H9 (cell line): ENCODE results near the gene CAVIN3. TPM values are rescaled to one million over a fixed set of nuclear protein-coding genes. Genes with fewer than 3 reads are reported as not detected.

Source experiments
- DNase-seq: peaks from one replicate; pipeline ENCODE4 v3.0.0-alpha.2; 2017
- H2AFZ ChIP-seq: one replicate; pipeline ENCODE4 v1.6.1; 2013; ENCODE audit warnings: mild to moderate bottlenecking, low read length, control low read depth, moderate library complexity
- H2AK5ac ChIP-seq: 2 replicates; pipeline ENCODE4 v1.6.1; 2013; ENCODE audit warnings: low read length, control low read depth, mixed read lengths; ENCODE audit not compliant: insufficient read length
- H2BK120ac ChIP-seq: one replicate; pipeline ENCODE4 v1.6.1; 2013; ENCODE audit warnings: low read depth, mild to moderate bottlenecking, low read length, control low read depth, inconsistent platforms; ENCODE audit not compliant: poor library complexity, severe bottlenecking
- H2BK12ac ChIP-seq: 2 replicates; pipeline ENCODE4 v1.6.1; 2013; ENCODE audit warnings: low read length, control low read depth, mixed read lengths, low read depth; ENCODE audit not compliant: insufficient read length
- H2BK15ac ChIP-seq: 2 replicates; pipeline ENCODE4 v1.6.1; 2013; ENCODE audit warnings: low read depth, low read length, control low read depth
- H2BK20ac ChIP-seq: one replicate; pipeline ENCODE4 v1.6.1; 2013; ENCODE audit warnings: low read depth, mild to moderate bottlenecking, low read length, control low read depth, inconsistent platforms; ENCODE audit not compliant: poor library complexity, severe bottlenecking
- H2BK5ac ChIP-seq: 2 replicates; pipeline ENCODE4 v1.6.1; 2013; ENCODE audit warnings: low read length, control low read depth, mixed read lengths; ENCODE audit not compliant: insufficient read length
- H3K14ac ChIP-seq: 2 replicates; pipeline ENCODE4 v1.6.1; 2013; ENCODE audit warnings: low read length, control low read depth; ENCODE audit not compliant: insufficient read depth
- H3K18ac ChIP-seq: 2 replicates; pipeline ENCODE4 v1.6.1; 2013; ENCODE audit warnings: low read depth, mild to moderate bottlenecking, mixed read lengths, low read length, control low read depth; ENCODE audit not compliant: insufficient read length
- H3K23ac ChIP-seq: 2 replicates; pipeline ENCODE4 v1.6.1; 2013; ENCODE audit warnings: low read length, control low read depth, mixed read lengths, low read depth; ENCODE audit not compliant: insufficient read length
- H3K23me2 ChIP-seq: 2 replicates; pipeline ENCODE4 v1.6.1; 2013; ENCODE audit warnings: low read depth, mild to moderate bottlenecking, mixed read lengths, low read length, control low read depth; ENCODE audit not compliant: insufficient read length, poor library complexity, severe bottlenecking
- H3K27ac ChIP-seq: 2 replicates; pipeline ENCODE4 v1.5.1; 2013; ENCODE audit warnings: low read length, control low read depth, mixed read lengths, low read depth; ENCODE audit not compliant: insufficient read length
- H3K27me3 ChIP-seq: 2 replicates; pipeline ENCODE4 v1.6.1; 2013; ENCODE audit warnings: low read length, control low read depth, inconsistent platforms; ENCODE audit not compliant: insufficient read depth
- H3K4ac ChIP-seq: 2 replicates; pipeline ENCODE4 v1.6.1; 2013; ENCODE audit warnings: low read depth, mild to moderate bottlenecking, control low read depth, inconsistent platforms, low read length, moderate library complexity
- H3K4me1 ChIP-seq: 2 replicates; pipeline ENCODE4 v1.6.1; 2013; ENCODE audit warnings: low read length, control low read depth, inconsistent platforms; ENCODE audit not compliant: insufficient read depth
- H3K4me2 ChIP-seq: 2 replicates; pipeline ENCODE4 v1.6.1; 2013; ENCODE audit warnings: low read length, control low read depth, mixed read lengths; ENCODE audit not compliant: insufficient read length, insufficient read depth
- H3K56ac ChIP-seq: 2 replicates; pipeline ENCODE4 v1.6.1; 2013; ENCODE audit warnings: low read depth, mild to moderate bottlenecking, mixed read lengths, low read length, control low read depth; ENCODE audit not compliant: insufficient read length
- H3K79me1 ChIP-seq: 2 replicates; pipeline ENCODE4 v1.6.1; 2013; ENCODE audit warnings: low read depth, mild to moderate bottlenecking, moderate library complexity, low read length, control low read depth, inconsistent platforms; ENCODE audit not compliant: insufficient read depth, poor library complexity, severe bottlenecking
- H3K79me2 ChIP-seq: 2 replicates; pipeline ENCODE4 v1.6.1; 2013; ENCODE audit warnings: low read length, control low read depth, inconsistent platforms; ENCODE audit not compliant: insufficient read depth
- H3K9ac ChIP-seq: 2 replicates; pipeline ENCODE4 v1.6.1; 2013; ENCODE audit warnings: low read length, control low read depth, mixed read lengths; ENCODE audit not compliant: insufficient read length; ENCODE audit errors: extremely low read depth
- H3K9me3 ChIP-seq: one replicate; pipeline ENCODE4 v1.6.1; 2013; ENCODE audit warnings: low read depth, low read length, inconsistent platforms; ENCODE audit not compliant: control insufficient read depth
- H3T11ph ChIP-seq: one replicate; pipeline ENCODE4 v1.6.1; 2013; ENCODE audit warnings: mild to moderate bottlenecking, low read length, control low read depth, inconsistent platforms
- H4K20me1 ChIP-seq: one replicate; pipeline ENCODE4 v1.6.1; 2013; ENCODE audit not compliant: control insufficient read depth, insufficient read length, insufficient read depth
- H4K5ac ChIP-seq: 2 replicates; pipeline ENCODE4 v1.6.1; 2013; ENCODE audit warnings: low read depth, mild to moderate bottlenecking, mixed read lengths, low read length, control low read depth; ENCODE audit not compliant: insufficient read length
- H4K8ac ChIP-seq: replicated peaks from 2 replicates; pipeline ENCODE4 v1.6.1; 2013; ENCODE audit warnings: low read length, control low read depth, mixed read lengths, low read depth; ENCODE audit not compliant: insufficient read length
- H4K91ac ChIP-seq: 2 replicates; pipeline ENCODE4 v1.6.1; 2013; ENCODE audit warnings: low read depth, mild to moderate bottlenecking, moderate library complexity, mixed read lengths, low read length, control low read depth; ENCODE audit not compliant: insufficient read length
- H3K27ac Mint-ChIP-seq, 3 experiments: 2 replicates in 2 of 3; 3 replicates in 1 of 3; pipeline ENCODE4 v1.8.0; 2020 to 2021; ENCODE audit warnings: mixed read lengths in 3 of 3, mild to moderate bottlenecking in 1 of 3, moderate library complexity in 1 of 3
- H3K27me3 Mint-ChIP-seq: 2 replicates; pipeline ENCODE4 v1.8.0; 2021; ENCODE audit warnings: low read depth, mild to moderate bottlenecking, moderate library complexity, mixed read lengths
- H3K36me3 Mint-ChIP-seq, 3 experiments: 2 replicates in 2 of 3; 3 replicates in 1 of 3; pipeline ENCODE4 v1.8.0; 2020 to 2021; ENCODE audit warnings: low read depth in 3 of 3, mixed read lengths in 3 of 3; ENCODE audit not compliant: insufficient read depth in 1 of 3
- H3K4me1 Mint-ChIP-seq, 2 experiments: 2 replicates each; pipeline ENCODE4 v1.8.0; 2020; ENCODE audit warnings: mixed read lengths in 2 of 2
- H3K4me3 Mint-ChIP-seq, 2 experiments: 2 replicates in 1 of 2; 3 replicates in 1 of 2; pipeline ENCODE4 v1.8.0; 2020 to 2021; ENCODE audit warnings: mild to moderate bottlenecking in 2 of 2, mixed read lengths in 2 of 2, moderate library complexity in 1 of 2
- H3K9me3 Mint-ChIP-seq, 2 experiments: 2 replicates in 1 of 2; 3 replicates in 1 of 2; pipeline ENCODE4 v1.8.0; 2020; ENCODE audit warnings: mild to moderate bottlenecking in 2 of 2, mixed read lengths in 2 of 2, moderate library complexity in 1 of 2
- WGBS: extraction: QIAGEN DNeasy Blood & Tissue Kit; methylation state at CpG from one replicate; pipeline ENCODE4 v1.1.7; 2013; ENCODE audit warnings: missing lambda C conversion rate, low lambda C conversion rate, mixed read lengths; ENCODE audit not compliant: insufficient read length; ENCODE audit errors: extremely low coverage; 5-methylcytosine and 5-hydroxymethylcytosine counted together
- total RNA-seq: library from RNA; stranded (reverse); gene quantifications from 2 replicates; pipeline ENCODE4 v1.2.1, GENCODE V29; 2021
- TF ChIP-seq, protein P1 (sequence below): fragments of 200-600 bp; sonication (generic); conservative IDR thresholded peaks from 3 replicates; pipeline ENCODE4 v1.8.0; 2021; ENCODE audit warnings: antibody characterized with exemption, mild to moderate bottlenecking

Gene CAVIN3
- total RNA-seq, 1 experiment from 2014 or later: 60.0 TPM

DNA sequence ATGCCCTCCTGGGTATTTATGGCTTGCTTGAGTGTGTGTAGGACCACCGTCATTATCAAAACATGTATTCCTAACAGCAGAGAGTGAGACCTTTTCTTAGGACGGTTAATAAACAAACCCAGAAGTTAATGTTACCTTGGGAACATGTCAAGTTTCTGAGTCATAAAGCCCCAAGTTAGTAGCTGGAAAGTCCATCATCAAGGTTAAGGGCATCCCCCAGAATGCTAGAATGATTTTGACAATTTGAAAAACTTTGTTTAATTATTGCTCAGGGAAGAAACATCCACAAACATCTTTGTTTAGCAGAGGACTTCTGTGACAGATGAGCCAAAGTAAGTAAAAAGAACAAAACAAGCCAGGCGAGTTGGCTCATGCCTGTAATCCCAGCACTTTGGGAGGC, 20.0 kb downstream of the CAVIN3 start:
- H3K79me1 ChIP-seq: no peaks in the 10 kb centered on the region
- no peak overlapping the region for H4K5ac ChIP-seq
- H3K4me1 Mint-ChIP-seq: peaks cover 72 to 85% of the 10 kb centered on the region in 2 experiments
- no peak overlapping the region for H2BK120ac ChIP-seq
- no peak overlapping the region for H3K4ac ChIP-seq
- H4K91ac ChIP-seq: no peak overlapping the region
- H3K9me3 Mint-ChIP-seq: no peaks in the 10 kb centered on the region
- H3K4me2 ChIP-seq: no peak overlapping the region
- H3K27ac ChIP-seq: no peak overlapping the region
- H3K27me3 Mint-ChIP-seq: peaks cover under 1% of the 10 kb centered on the region; the same call in 1 of the 2 replicates
- TF ChIP-seq, protein P1, sequence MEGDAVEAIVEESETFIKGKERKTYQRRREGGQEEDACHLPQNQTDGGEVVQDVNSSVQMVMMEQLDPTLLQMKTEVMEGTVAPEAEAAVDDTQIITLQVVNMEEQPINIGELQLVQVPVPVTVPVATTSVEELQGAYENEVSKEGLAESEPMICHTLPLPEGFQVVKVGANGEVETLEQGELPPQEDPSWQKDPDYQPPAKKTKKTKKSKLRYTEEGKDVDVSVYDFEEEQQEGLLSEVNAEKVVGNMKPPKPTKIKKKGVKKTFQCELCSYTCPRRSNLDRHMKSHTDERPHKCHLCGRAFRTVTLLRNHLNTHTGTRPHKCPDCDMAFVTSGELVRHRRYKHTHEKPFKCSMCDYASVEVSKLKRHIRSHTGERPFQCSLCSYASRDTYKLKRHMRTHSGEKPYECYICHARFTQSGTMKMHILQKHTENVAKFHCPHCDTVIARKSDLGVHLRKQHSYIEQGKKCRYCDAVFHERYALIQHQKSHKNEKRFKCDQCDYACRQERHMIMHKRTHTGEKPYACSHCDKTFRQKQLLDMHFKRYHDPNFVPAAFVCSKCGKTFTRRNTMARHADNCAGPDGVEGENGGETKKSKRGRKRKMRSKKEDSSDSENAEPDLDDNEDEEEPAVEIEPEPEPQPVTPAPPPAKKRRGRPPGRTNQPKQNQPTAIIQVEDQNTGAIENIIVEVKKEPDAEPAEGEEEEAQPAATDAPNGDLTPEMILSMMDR: no peak
- H2AFZ ChIP-seq: no peak overlapping the region
- WGBS: no CpG with 5 or more reads among the region's 3 CpGs
- no peak overlapping the region for H2BK12ac ChIP-seq
- H2AK5ac ChIP-seq: no peak overlapping the region
- no peak overlapping the region for H2BK15ac ChIP-seq
- H3T11ph ChIP-seq: no peak overlapping the region
- no peak overlapping the region for H3K56ac ChIP-seq
- no peaks in the 10 kb centered on the region for H3K36me3 Mint-ChIP-seq
- H2BK20ac ChIP-seq: no peak overlapping the region
- no peak for DNase-seq
- H3K23me2 ChIP-seq: no peaks in the 10 kb centered on the region
- H3K79me2 ChIP-seq: no peaks in the 10 kb centered on the region
- no peaks in the 10 kb centered on the region for H3K27me3 ChIP-seq
- H4K20me1 ChIP-seq: no peaks in the 10 kb centered on the region
- no peak overlapping the region for H3K18ac ChIP-seq
- H3K4me3 Mint-ChIP-seq: no peak overlapping the region
- no peak overlapping the region for H3K23ac ChIP-seq
- H3K14ac ChIP-seq: no peak overlapping the region
- no peak overlapping the region for H4K8ac ChIP-seq
- no peak overlapping the region for H3K9ac ChIP-seq
- no peaks in the 10 kb centered on the region for H3K9me3 ChIP-seq
- no peak overlapping the region for H2BK5ac ChIP-seq
- H3K27ac Mint-ChIP-seq: 0 out of 7 replicates have a peak overlapping the region, but pooled peaks of 1 of the 3 experiments have one; percentile 4
- peaks cover 3% of the 10 kb centered on the region; the same call in 1 of the 2 replicates for H3K4me1 ChIP-seq
